ENCODE data around the gene CAPZB. TPM values are rescaled to one million over a fixed set of nuclear protein-coding genes. Genes with fewer than 3 reads are reported as not detected.

CAPZB gene
- total and polyA plus RNA-seq, 12 donors: 99.7 to 386 (median 164) TPM

DNA sequence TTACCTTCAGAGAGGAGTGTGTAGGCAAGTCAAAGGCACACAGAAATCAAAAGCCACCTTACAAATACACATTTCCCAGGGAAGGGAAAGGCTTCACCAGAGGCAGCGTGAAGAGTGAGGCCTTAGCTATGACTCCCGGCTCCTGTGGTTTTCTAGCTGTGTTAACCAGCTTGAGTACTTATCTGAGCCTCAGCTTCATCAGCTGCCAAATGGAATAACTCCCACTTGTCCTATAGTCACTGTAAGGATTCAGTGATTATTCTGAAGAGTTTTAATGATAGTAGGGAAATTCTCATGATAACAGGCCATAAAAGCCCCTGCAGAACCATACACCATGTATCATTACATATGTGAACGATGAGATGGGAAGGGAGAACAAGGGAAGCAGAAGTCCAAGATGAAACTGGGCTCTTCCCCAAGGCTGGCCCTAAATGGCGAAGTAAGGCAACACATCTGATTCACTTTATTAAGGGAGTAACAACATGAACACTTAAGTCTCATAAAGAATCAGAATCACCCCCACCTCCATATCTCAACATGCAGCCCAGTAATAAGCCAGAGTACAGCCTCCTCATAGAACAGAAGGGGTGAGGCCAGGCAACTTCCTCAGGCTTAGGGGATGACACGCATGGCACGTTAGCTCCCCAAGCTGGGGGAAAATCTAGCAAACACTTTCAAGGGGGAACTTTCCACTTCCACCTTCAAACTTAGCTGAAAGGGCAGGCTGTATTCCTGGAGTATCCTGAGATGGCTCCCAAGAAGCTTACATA, 109.5 kb downstream of the CAPZB start:
- Histone ChIP-seq H3K4me3 (no peak overlapping the region), H3K4me1 (replicated peaks in 1 of 2) (peaks cover 21 to 28% of the 10 kb centered on the region in 2 donors), H3K27me3 (no peaks in the 10 kb centered on the region), H3K9me3 (replicated peaks in 1 of 3) (no peaks in the 10 kb centered on the region), H3K27ac (no peak overlapping the region), H3K36me3 (replicated peaks in 1 of 2) (peaks cover 0 to 59% of the 10 kb centered on the region in 2 donors)
- 85 to 91% (median 87%) methylated on average over 6 of the region's 6 CpGs for WGBS, 4 donors
- no peak for DNase-seq
- intact Hi-C loops (cut with DNase I): no loop called here
- no peak for TF ChIP-seq POLR2A (IDR thresholded peaks at IDR 0.05)
- TF ChIP-seq, protein P1, sequence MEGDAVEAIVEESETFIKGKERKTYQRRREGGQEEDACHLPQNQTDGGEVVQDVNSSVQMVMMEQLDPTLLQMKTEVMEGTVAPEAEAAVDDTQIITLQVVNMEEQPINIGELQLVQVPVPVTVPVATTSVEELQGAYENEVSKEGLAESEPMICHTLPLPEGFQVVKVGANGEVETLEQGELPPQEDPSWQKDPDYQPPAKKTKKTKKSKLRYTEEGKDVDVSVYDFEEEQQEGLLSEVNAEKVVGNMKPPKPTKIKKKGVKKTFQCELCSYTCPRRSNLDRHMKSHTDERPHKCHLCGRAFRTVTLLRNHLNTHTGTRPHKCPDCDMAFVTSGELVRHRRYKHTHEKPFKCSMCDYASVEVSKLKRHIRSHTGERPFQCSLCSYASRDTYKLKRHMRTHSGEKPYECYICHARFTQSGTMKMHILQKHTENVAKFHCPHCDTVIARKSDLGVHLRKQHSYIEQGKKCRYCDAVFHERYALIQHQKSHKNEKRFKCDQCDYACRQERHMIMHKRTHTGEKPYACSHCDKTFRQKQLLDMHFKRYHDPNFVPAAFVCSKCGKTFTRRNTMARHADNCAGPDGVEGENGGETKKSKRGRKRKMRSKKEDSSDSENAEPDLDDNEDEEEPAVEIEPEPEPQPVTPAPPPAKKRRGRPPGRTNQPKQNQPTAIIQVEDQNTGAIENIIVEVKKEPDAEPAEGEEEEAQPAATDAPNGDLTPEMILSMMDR (IDR thresholded peaks at IDR 0.05): no peak

DNA sequence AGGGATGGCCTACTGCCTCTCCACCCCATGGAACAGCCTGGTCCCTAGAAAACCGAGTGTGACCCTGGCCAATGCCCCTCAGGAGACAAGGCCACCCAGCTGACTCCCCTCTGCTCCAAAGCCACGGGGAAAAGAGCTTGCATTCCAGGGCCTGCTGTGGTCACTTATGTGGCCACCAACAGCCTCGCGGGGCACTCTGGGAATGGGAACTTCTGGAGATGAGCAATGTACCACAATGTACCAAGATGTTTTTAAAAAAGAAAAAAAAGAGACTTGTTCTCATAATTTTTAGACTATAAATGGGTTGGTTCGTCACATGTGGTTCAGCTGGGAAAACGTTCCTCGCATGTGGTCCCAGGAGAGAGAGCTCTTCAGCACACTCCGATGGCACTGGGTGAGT, 110.4 kb downstream of the CAPZB start:
- WGBS, 4 donors: 83 to 88% (median 86%) methylated on average over 8 of the region's 8 CpGs
- intact Hi-C loops (cut with DNase I): no loop called here
- peaks cover 21 to 37% of the 10 kb centered on the region in 2 donors for H3K4me1 ChIP-seq (replicated peaks in 1 of 2)
- no peak overlapping the region for H3K4me3 ChIP-seq
- DNase-seq: no peak
- peak overlapping the region in 2 of 5 donors; percentile 89 for H3K27ac ChIP-seq
- no peaks in the 10 kb centered on the region for H3K9me3 ChIP-seq (replicated peaks in 1 of 3)
- H3K27me3 ChIP-seq: no peaks in the 10 kb centered on the region
- peaks cover 0 to 54% of the 10 kb centered on the region in 2 donors for H3K36me3 ChIP-seq (replicated peaks in 1 of 2)
- TF ChIP-seq POLR2A (IDR thresholded peaks at IDR 0.05): no peak
- TF ChIP-seq, protein P1 (IDR thresholded peaks at IDR 0.05): no peak

DNA sequence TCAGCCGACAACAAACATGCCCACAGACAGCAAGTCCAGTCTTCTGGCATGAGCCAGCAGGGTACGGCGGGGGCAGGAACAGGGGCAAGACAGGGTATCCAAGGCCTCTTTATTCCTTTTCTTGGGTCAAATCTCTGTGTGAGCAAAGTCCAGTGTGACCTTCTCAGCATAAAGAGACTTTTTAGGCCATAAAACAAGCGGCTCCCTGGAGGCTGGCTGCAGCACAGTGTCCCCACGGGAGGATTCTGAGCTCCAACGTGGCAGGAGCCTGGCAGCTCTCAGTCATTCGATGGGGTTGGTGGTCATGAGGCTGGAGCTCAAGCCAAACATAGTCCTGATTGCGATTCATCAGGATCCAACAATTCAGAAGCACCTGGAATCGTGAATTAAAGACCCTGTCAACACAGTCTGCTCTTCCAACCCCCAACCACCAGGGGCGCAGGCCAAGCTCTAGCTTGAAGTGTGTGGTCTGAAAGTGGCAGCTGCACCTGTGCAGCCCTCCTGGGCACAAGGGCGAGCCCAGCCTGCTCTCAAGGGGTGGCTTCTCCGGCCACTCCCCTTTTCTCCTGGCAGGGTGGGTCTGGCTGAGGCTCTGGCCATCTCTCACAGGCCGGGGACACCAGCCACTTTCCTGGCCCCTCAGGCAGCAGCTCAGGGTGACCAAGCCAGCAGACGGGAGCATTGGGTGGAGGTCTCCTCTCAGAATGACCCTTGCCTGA, 111.1 kb downstream of the CAPZB start:
- H3K4me3 ChIP-seq: no peak overlapping the region
- H3K4me1 ChIP-seq (replicated peaks in 1 of 2): peaks cover 21 to 38% of the 10 kb centered on the region in 2 donors
- no peaks in the 10 kb centered on the region for H3K9me3 ChIP-seq (replicated peaks in 1 of 3)
- no peaks in the 10 kb centered on the region for H3K27me3 ChIP-seq
- peak overlapping the region; percentile 56 to 89 (median 77) for H3K27ac ChIP-seq
- TF ChIP-seq POLR2A (IDR thresholded peaks at IDR 0.05): no peak
- TF ChIP-seq, protein P1 (IDR thresholded peaks at IDR 0.05): peak in 3 of 6 experiments; percentile 14 to 25 (median 21)
- peaks cover 0 to 47% of the 10 kb centered on the region in 2 donors for H3K36me3 ChIP-seq (replicated peaks in 1 of 2)
- DNase-seq: no peak
- intact Hi-C loops (cut with DNase I): no loop called here
- 83 to 99% (median 88%) methylated on average over 7 to 14 of the region's 14 CpGs for WGBS, 4 donors

Data from adrenal gland (tissue), 12 donors.